Neural cell (in vitro differentiated cells): ENCODE results near the gene GTF2I. TPM values are rescaled to one million over a fixed set of nuclear protein-coding genes. Genes with fewer than 3 reads are reported as not detected.

Experiments used
- H2AFZ ChIP-seq: fragments of 200-600, 300-800 bp; sonication (generic), shearing (Covaris generic); 2 replicates; pipeline ENCODE4 v1.6.0; 2014; ENCODE audit warnings: low read depth, mild to moderate bottlenecking, antibody characterized with exemption, low read length, moderate library complexity
- H3F3A ChIP-seq: fragments of 200-600 bp; shearing (Covaris generic); 2 replicates; pipeline ENCODE4 v1.6.1; 2016; ENCODE audit warnings: mild to moderate bottlenecking, moderate library complexity, mixed read lengths, antibody characterized with exemption, low read length; ENCODE audit not compliant: insufficient read depth, poor library complexity, severe bottlenecking
- H3K27ac ChIP-seq: fragments of 200-600, 300-800 bp; sonication (generic), shearing (Covaris generic); 2 replicates; pipeline ENCODE4 v1.5.1; 2014; ENCODE audit warnings: mild to moderate bottlenecking, low read length, moderate library complexity
- H3K27me3 ChIP-seq: fragments of 300-800, 200-600 bp; sonication (generic), shearing (Covaris generic); 2 replicates; pipeline ENCODE4 v1.6.0; 2014; ENCODE audit warnings: mild to moderate bottlenecking, low read depth, low read length, moderate library complexity; ENCODE audit not compliant: insufficient read depth
- H3K36me3 ChIP-seq: fragments of 300-800, 200-600 bp; sonication (generic), shearing (Covaris generic); 2 replicates; pipeline ENCODE4 v1.5.1; 2014; ENCODE audit warnings: mild to moderate bottlenecking, antibody characterized with exemption, low read length, moderate library complexity; ENCODE audit not compliant: insufficient read depth
- H3K4me2 ChIP-seq: fragments of 300-800, 200-600 bp; sonication (generic), shearing (Covaris generic); 2 replicates; pipeline ENCODE4 v1.6.0; 2014; ENCODE audit warnings: mild to moderate bottlenecking, low read length
- H3K4me3 ChIP-seq: fragments of 300-800, 200-600 bp; sonication (generic), shearing (Covaris generic); 2 replicates; pipeline ENCODE4 v1.5.1; 2014; ENCODE audit warnings: mild to moderate bottlenecking, low read length, moderate library complexity
- H3K79me2 ChIP-seq: fragments of 200-600 bp; shearing (Covaris generic); replicated peaks from 2 replicates; pipeline ENCODE4 v1.6.0; 2014; ENCODE audit warnings: mild to moderate bottlenecking, low read length, moderate library complexity; ENCODE audit not compliant: insufficient read depth
- H3K9ac ChIP-seq: fragments of 300-800, 200-600 bp; sonication (generic), shearing (Covaris generic); 2 replicates; pipeline ENCODE4 v1.6.1; 2016; ENCODE audit warnings: mild to moderate bottlenecking, low read length, mixed read lengths
- H3K9me2 ChIP-seq: fragments of 200-600 bp; shearing (Covaris generic); 2 replicates; pipeline ENCODE4 v1.6.1; 2016; ENCODE audit warnings: mild to moderate bottlenecking, low read length, mixed read lengths; ENCODE audit not compliant: insufficient read depth
- H3K9me3 ChIP-seq: fragments of 200-600, 300-800 bp; sonication (generic), shearing (Covaris generic); 2 replicates; pipeline ENCODE4 v1.6.1; 2016; ENCODE audit warnings: mild to moderate bottlenecking, mixed run types, low read length, moderate library complexity, mixed read lengths
- H4K20me1 ChIP-seq: fragments of 200-600 bp; shearing (Covaris generic); 2 replicates; pipeline ENCODE4 v1.6.1; 2016; ENCODE audit warnings: mild to moderate bottlenecking, mixed run types; ENCODE audit not compliant: insufficient read depth
- EP300 ChIP-seq: fragments of 450-650 bp; conservative IDR thresholded peaks from 2 replicates; pipeline ENCODE4 v1.6.1; 2014; ENCODE audit warnings: antibody characterized with exemption, mild to moderate bottlenecking, moderate library complexity; ENCODE audit not compliant: poor library complexity, severe bottlenecking
- EZH2 ChIP-seq: fragments of 200-600, 300-800 bp; shearing (Covaris generic), sonication (generic); IDR thresholded peaks from 2 replicates; pipeline ENCODE4 v1.6.1; 2014; ENCODE audit warnings: antibody characterized with exemption, low read length, borderline replicate concordance, mild to moderate bottlenecking; ENCODE audit not compliant: insufficient read depth, poor library complexity, severe bottlenecking
- MXI1 ChIP-seq: fragments of 450-650 bp; conservative IDR thresholded peaks from 2 replicates; pipeline ENCODE4 v1.6.1; 2014; ENCODE audit warnings: antibody characterized with exemption, mild to moderate bottlenecking; ENCODE audit not compliant: poor library complexity, severe bottlenecking
- POLR2AphosphoS5 ChIP-seq: IDR thresholded peaks from 2 replicates; pipeline ENCODE4 v1.6.1; 2012
- SMC3 ChIP-seq: fragments of 450-650 bp; conservative IDR thresholded peaks from 2 replicates; pipeline ENCODE4 v1.6.1; 2014; ENCODE audit warnings: antibody characterized with exemption, mild to moderate bottlenecking, moderate library complexity; ENCODE audit not compliant: poor library complexity
- polyA minus RNA-seq: library from RNA; depleted of rRNA, polyadenylated mRNA; stranded (reverse); fragments of >200 nt; gene quantifications from 2 replicates; pipeline ENCODE4 v1.2.3, GENCODE V29; 2014
- polyA plus RNA-seq: library from polyadenylated mRNA; depleted of rRNA; stranded (reverse); fragments of >200 nt; gene quantifications from 2 replicates; pipeline ENCODE4 v1.2.3, GENCODE V29; 2014
- TF ChIP-seq, protein P1 (sequence below): IDR thresholded peaks from 2 replicates; pipeline ENCODE4 v1.6.1; 2012; ENCODE audit warnings: borderline replicate concordance
- TF ChIP-seq, protein P2 (sequence below): fragments of 450-650 bp; IDR thresholded peaks from 2 replicates; pipeline ENCODE4 v1.5.1; 2014; ENCODE audit warnings: antibody characterized with exemption, mild to moderate bottlenecking, moderate library complexity; ENCODE audit not compliant: poor library complexity, severe bottlenecking

The GTF2I gene
- 274 and 562 TPM in 2 replicates for polyA plus RNA-seq
- polyA minus RNA-seq: 381 and 433 TPM in 2 replicates

GRCh38 chr7:74657692-74658177, at the start of gene GTF2I:
GTF2I (plus strand) TSS chr7:74657718; CDS start chr7:74689129, 31,411 bp downstream.
- Histone ChIP-seq H2AFZ (peak within 1 kb of the TSS; percentile 95), H3K36me3 (no peaks in the 10 kb centered on the region), H3K79me2 (peaks cover 42% of the 10 kb centered on the region), H3K9me3 (no peaks in the 10 kb centered on the region), H3F3A (no peaks in the 10 kb centered on the region), H3K27me3 (no peaks in the 10 kb centered on the region), H3K9ac (peak within 1 kb of the TSS; percentile 99), H3K9me2 (no peaks in the 10 kb centered on the region), H3K4me3 (peak within 1 kb of the TSS; percentile 91), H3K27ac (peak within 1 kb of the TSS; percentile 100), H4K20me1 (peaks cover 7% of the 10 kb centered on the region), H3K4me2 (peak within 1 kb of the TSS; percentile 99)
- no peak for TF ChIP-seq EZH2
- peak; percentile 36 for TF ChIP-seq MXI1
- TF ChIP-seq, protein P1, sequence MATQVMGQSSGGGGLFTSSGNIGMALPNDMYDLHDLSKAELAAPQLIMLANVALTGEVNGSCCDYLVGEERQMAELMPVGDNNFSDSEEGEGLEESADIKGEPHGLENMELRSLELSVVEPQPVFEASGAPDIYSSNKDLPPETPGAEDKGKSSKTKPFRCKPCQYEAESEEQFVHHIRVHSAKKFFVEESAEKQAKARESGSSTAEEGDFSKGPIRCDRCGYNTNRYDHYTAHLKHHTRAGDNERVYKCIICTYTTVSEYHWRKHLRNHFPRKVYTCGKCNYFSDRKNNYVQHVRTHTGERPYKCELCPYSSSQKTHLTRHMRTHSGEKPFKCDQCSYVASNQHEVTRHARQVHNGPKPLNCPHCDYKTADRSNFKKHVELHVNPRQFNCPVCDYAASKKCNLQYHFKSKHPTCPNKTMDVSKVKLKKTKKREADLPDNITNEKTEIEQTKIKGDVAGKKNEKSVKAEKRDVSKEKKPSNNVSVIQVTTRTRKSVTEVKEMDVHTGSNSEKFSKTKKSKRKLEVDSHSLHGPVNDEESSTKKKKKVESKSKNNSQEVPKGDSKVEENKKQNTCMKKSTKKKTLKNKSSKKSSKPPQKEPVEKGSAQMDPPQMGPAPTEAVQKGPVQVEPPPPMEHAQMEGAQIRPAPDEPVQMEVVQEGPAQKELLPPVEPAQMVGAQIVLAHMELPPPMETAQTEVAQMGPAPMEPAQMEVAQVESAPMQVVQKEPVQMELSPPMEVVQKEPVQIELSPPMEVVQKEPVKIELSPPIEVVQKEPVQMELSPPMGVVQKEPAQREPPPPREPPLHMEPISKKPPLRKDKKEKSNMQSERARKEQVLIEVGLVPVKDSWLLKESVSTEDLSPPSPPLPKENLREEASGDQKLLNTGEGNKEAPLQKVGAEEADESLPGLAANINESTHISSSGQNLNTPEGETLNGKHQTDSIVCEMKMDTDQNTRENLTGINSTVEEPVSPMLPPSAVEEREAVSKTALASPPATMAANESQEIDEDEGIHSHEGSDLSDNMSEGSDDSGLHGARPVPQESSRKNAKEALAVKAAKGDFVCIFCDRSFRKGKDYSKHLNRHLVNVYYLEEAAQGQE: peak; percentile 13

GRCh38 chr7:74612015-74612829, 45.3 kb upstream of the GTF2I start:
- Histone ChIP-seq H3K4me3 (no peak overlapping the region), H2AFZ (no peak overlapping the region)

GRCh38 chr7:74615933-74616780, 41.4 kb upstream of the GTF2I start:
- Histone ChIP-seq H3K36me3 (no peaks in the 10 kb centered on the region), H3K9me2 (no peaks in the 10 kb centered on the region), H3K79me2 (no peaks in the 10 kb centered on the region), H3K4me3 (no peak overlapping the region), H2AFZ (no peak overlapping the region), H3K27ac (no peak overlapping the region), H3K9me3 (no peaks in the 10 kb centered on the region), H3K27me3 (no peaks in the 10 kb centered on the region), H3K4me2 (no peak overlapping the region), H3K9ac (no peak overlapping the region), H3F3A (no peaks in the 10 kb centered on the region), H4K20me1 (no peaks in the 10 kb centered on the region)
- TF ChIP-seq SMC3 (no peak), EP300 (no peak), MXI1 (no peak), EZH2 (no peak)
- TF ChIP-seq, protein P2, sequence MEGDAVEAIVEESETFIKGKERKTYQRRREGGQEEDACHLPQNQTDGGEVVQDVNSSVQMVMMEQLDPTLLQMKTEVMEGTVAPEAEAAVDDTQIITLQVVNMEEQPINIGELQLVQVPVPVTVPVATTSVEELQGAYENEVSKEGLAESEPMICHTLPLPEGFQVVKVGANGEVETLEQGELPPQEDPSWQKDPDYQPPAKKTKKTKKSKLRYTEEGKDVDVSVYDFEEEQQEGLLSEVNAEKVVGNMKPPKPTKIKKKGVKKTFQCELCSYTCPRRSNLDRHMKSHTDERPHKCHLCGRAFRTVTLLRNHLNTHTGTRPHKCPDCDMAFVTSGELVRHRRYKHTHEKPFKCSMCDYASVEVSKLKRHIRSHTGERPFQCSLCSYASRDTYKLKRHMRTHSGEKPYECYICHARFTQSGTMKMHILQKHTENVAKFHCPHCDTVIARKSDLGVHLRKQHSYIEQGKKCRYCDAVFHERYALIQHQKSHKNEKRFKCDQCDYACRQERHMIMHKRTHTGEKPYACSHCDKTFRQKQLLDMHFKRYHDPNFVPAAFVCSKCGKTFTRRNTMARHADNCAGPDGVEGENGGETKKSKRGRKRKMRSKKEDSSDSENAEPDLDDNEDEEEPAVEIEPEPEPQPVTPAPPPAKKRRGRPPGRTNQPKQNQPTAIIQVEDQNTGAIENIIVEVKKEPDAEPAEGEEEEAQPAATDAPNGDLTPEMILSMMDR: no peak

More at GRCh38 chr7:74612015-74612829, 45.3 kb upstream of the GTF2I start:
- H3K4me2 ChIP-seq: no peak overlapping the region
- H3K9me2 ChIP-seq: no peaks in the 10 kb centered on the region
- no peaks in the 10 kb centered on the region for H3K27me3 ChIP-seq
- no peaks in the 10 kb centered on the region for H4K20me1 ChIP-seq
- H3K9me3 ChIP-seq: no peaks in the 10 kb centered on the region
- H3K36me3 ChIP-seq: no peaks in the 10 kb centered on the region
- TF ChIP-seq POLR2AphosphoS5 (peak; percentile 15), EP300 (no peak)
- H3K9ac ChIP-seq: no peak overlapping the region
- H3F3A ChIP-seq: no peaks in the 10 kb centered on the region
- no peak overlapping the region for H3K27ac ChIP-seq
- no peaks in the 10 kb centered on the region for H3K79me2 ChIP-seq
